Nephron (organoid): ENCODE measurements around the gene BCL11B.

Experiments used
- H3K27ac Mint-ChIP-seq, 3 experiments: 2 replicates each; pipeline ENCODE4 v1.8.0; 2020; ENCODE audit warnings: mixed read lengths in 3 of 3, mild to moderate bottlenecking in 2 of 3, moderate library complexity in 1 of 3
- H3K27me3 Mint-ChIP-seq: 2 replicates; pipeline ENCODE4 v1.8.0; 2021; ENCODE audit warnings: low read depth, mild to moderate bottlenecking, moderate library complexity, mixed read lengths
- H3K36me3 Mint-ChIP-seq: 2 replicates; pipeline ENCODE4 v1.8.0; 2020; ENCODE audit warnings: low read depth, mixed read lengths
- H3K4me1 Mint-ChIP-seq: 2 replicates; pipeline ENCODE4 v1.8.0; 2020; ENCODE audit warnings: mixed read lengths
- H3K4me3 Mint-ChIP-seq, 3 experiments: 2 replicates each; pipeline ENCODE4 v1.8.0; 2020; ENCODE audit warnings: mild to moderate bottlenecking in 3 of 3, mixed read lengths in 3 of 3, moderate library complexity in 2 of 3
- H3K9me3 Mint-ChIP-seq: 2 replicates; pipeline ENCODE4 v1.8.0; 2020; ENCODE audit warnings: mixed read lengths
- TF ChIP-seq, protein P1 (sequence below), 3 experiments: fragments of 200-600 bp; sonication (generic); IDR thresholded peaks; one replicate each; pipeline ENCODE4 v1.5.0; 2021; ENCODE audit warnings: antibody characterized with exemption in 3 of 3; ENCODE audit not compliant: unreplicated experiment in 3 of 3

BCL11B gene

DNA sequence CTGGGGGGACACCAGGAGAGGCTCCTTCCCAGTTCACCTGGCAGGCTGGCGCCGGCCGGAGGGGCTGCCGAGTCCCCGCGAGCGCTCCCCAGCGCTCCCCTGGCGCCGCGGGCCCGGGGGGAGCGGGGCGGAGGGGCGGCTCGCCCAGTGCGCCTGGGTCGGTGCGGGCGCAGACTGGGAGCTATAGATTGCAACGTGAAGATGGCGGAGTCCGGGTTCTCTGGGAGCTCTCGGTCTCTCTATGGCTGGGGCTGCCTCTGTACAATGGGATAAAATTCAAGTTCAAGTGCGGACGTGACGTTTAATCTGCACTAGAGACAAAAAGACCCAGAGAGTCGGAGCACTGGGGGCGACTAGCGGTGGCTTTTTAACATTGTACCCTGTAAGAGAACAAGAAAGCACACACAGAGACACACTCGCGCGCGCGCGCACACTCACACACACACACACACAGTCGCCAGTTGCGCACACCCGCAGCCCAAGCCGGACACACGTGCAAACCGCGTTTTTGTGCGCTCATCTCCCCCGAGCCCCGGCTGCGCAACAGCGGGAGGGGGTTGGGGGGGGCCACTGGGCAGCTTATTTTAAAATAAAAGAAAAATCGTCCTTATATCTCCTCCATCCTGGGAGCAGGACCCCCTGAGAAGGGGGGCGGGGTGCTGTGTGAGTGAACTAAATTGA lies at the start of gene BCL11B:
TSS of gene BCL11B (minus strand) at position 247 of the 681 bp plus-strand sequence. CDS start 979 bp downstream, outside the sequence.
- Mint-ChIP-seq H3K4me3 (peak within 1 kb of the TSS; percentile 83 to 92 (median 90)), H3K9me3 (no peaks in the 10 kb centered on the region), H3K27ac (peak within 1 kb of the TSS; percentile 42 to 90 (median 50)), H3K36me3 (no peaks in the 10 kb centered on the region), H3K4me1 (peaks cover 45% of the 10 kb centered on the region), H3K27me3 (peaks cover 84% of the 10 kb centered on the region)
- TF ChIP-seq, protein P1, sequence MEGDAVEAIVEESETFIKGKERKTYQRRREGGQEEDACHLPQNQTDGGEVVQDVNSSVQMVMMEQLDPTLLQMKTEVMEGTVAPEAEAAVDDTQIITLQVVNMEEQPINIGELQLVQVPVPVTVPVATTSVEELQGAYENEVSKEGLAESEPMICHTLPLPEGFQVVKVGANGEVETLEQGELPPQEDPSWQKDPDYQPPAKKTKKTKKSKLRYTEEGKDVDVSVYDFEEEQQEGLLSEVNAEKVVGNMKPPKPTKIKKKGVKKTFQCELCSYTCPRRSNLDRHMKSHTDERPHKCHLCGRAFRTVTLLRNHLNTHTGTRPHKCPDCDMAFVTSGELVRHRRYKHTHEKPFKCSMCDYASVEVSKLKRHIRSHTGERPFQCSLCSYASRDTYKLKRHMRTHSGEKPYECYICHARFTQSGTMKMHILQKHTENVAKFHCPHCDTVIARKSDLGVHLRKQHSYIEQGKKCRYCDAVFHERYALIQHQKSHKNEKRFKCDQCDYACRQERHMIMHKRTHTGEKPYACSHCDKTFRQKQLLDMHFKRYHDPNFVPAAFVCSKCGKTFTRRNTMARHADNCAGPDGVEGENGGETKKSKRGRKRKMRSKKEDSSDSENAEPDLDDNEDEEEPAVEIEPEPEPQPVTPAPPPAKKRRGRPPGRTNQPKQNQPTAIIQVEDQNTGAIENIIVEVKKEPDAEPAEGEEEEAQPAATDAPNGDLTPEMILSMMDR (IDR thresholded peaks at IDR 0.05; ENCODE audit: unreplicated experiment in 3 of 3): peak; percentile 61 to 69 (median 67)

DNA sequence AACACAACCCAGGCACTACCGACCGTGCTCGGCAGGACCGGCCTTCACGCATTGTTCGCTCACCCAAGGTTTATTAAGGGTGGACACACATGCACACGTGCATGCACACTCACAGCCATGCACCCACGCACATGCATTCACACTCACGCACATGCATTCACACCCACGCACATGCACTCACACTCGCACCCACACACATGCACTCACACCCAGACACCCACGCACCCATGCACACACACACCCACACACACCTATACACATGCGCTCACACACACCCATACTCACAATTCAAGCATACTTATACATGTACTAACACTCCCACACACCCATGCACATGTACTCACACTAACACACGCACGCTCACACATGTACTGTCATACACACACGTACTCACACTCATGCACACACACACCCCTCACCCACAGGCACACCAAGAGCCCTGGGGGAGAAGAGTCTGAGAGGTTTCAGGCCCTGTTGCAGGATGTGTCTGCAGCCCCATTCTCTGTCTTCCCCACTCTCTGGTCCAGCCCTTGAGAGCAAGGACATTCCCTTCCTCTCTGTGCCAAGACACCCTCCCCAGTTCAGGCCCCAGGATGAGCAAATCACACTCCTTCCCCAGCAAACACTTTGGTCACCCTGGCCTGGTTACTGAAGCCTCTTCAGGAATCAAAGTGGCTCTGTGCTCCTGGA lies 49.4 kb upstream of the BCL11B start:
- peak overlapping the region in 1 of 3 experiments; percentile 12 for H3K27ac Mint-ChIP-seq
- TF ChIP-seq, protein P1 (IDR thresholded peaks at IDR 0.05; ENCODE audit: unreplicated experiment in 3 of 3): no peak
- H3K36me3 Mint-ChIP-seq: no peaks in the 10 kb centered on the region
- no peak overlapping the region for H3K4me3 Mint-ChIP-seq
- H3K4me1 Mint-ChIP-seq: peaks cover 7% of the 10 kb centered on the region
- H3K27me3 Mint-ChIP-seq: peaks cover 22% of the 10 kb centered on the region
- H3K9me3 Mint-ChIP-seq: no peaks in the 10 kb centered on the region

DNA sequence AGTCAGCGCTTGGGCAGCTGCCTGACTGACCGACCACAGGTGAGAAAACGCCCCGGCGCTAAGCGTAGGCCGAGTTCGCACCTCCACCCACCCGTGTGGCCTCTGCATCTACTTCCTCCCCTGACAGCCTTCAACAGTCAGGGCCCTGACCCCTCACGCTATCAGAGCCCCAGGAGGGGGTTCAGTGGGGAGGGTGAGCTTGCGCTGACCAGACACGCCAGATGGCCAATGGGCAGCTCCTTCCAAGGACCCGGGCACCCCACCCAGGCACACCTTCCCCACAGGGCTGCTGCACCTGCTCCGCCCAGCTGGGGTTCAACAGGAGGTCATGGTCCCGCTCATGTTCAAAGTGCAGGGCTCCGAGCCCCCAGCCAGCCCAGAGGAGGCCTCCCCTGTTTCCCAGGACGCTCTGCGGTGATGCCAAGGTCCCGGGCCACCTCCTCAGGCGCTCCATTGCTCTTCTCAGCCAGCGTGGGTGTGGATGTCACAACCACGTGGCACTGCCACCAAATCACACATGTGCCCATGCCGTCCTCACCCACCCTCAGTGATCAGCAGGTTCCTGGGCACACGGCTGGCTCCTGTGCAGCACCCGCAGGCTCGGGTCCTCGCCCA lies 48.7 kb upstream of the BCL11B start:
- Mint-ChIP-seq H3K4me1 (peaks cover 7% of the 10 kb centered on the region), H3K4me3 (no peak overlapping the region), H3K27ac (no peak overlapping the region), H3K9me3 (no peaks in the 10 kb centered on the region), H3K36me3 (no peaks in the 10 kb centered on the region), H3K27me3 (peaks cover 18% of the 10 kb centered on the region)
- TF ChIP-seq, protein P1 (IDR thresholded peaks at IDR 0.05; ENCODE audit: unreplicated experiment in 3 of 3): no peak

DNA sequence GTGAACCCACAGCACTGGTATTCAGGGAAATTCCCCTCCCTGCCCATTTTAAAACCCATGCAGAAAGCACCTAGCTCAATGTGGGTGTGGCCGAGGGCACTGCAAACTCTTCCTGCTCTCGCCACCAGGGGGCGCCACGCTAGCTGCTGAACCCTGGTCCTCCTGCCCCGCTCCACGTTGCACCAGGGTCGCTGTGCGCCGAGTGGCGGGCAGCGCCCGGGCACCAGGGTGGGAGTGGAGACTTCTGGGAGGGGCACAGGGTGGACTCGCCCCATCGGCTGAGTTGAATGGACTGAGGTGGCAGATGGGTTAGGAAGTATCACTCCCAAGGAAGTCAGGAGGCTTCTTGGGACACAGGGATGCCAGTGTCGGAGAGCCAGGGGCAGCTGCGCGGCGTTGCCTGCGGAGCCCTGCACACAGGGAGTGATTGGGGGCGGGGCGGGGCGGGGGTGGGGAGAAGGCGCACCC lies 48.1 kb upstream of the BCL11B start:
- Mint-ChIP-seq H3K27ac (no peak overlapping the region), H3K9me3 (no peaks in the 10 kb centered on the region), H3K36me3 (no peaks in the 10 kb centered on the region), H3K4me3 (no peak overlapping the region), H3K4me1 (peaks cover 7% of the 10 kb centered on the region), H3K27me3 (peaks cover 18% of the 10 kb centered on the region)
- TF ChIP-seq, protein P1 (IDR thresholded peaks at IDR 0.05; ENCODE audit: unreplicated experiment in 3 of 3): peak; percentile 70 to 73 (median 72)

DNA sequence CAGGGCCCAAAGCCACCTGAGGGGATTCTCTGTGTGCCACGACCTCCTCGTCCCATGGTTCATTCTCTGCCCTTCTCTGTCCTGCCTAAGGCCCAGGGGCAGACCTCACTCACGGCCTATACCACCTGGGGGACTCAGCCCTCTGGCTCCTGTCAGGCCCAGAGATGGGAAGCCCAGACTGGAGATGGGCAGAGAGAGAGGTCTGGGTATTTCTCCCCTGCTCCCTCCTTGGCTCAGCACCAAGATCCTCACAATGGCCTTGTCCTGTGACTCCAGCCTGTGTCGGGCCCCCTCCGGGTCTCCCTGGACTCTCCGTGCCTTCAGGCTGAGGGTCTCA lies 46.9 kb upstream of the BCL11B start:
- Mint-ChIP-seq H3K27ac (no peak overlapping the region), H3K4me1 (peaks cover 7% of the 10 kb centered on the region), H3K27me3 (peaks cover 13% of the 10 kb centered on the region), H3K36me3 (no peaks in the 10 kb centered on the region), H3K9me3 (no peaks in the 10 kb centered on the region), H3K4me3 (no peak overlapping the region)
- TF ChIP-seq, protein P1 (IDR thresholded peaks at IDR 0.05; ENCODE audit: unreplicated experiment in 3 of 3): no peak
